Lower leg skin (tissue), 3 donors: Measurements from ENCODE around the gene JAM2.

Experiments
- CTCF ChIP-seq, 3 donors: fragments of 450-650 bp; IDR thresholded peaks; one replicate each; pipeline ENCODE4 v1.5.1; 2016; ENCODE audit warnings: antibody characterized with exemption in 3 of 3, mild to moderate bottlenecking in 3 of 3, moderate library complexity in 2 of 3
- POLR2A ChIP-seq, 2 donors: fragments of 450-650 bp; IDR thresholded peaks; one replicate each; pipeline ENCODE4 v1.6.1; 2016 to 2017; ENCODE audit warnings: antibody characterized with exemption in 2 of 2, mild to moderate bottlenecking in 1 of 2, moderate library complexity in 1 of 2

- TF ChIP-seq CTCF (IDR thresholded peaks at IDR 0.05) (no peak), POLR2A (IDR thresholded peaks at IDR 0.05) (no peak)
Measured at GRCh38 chr21:25682382-25682781, 43.3 kb downstream of the JAM2 start.
